ENCODE results near the gene NF1.

DNA sequence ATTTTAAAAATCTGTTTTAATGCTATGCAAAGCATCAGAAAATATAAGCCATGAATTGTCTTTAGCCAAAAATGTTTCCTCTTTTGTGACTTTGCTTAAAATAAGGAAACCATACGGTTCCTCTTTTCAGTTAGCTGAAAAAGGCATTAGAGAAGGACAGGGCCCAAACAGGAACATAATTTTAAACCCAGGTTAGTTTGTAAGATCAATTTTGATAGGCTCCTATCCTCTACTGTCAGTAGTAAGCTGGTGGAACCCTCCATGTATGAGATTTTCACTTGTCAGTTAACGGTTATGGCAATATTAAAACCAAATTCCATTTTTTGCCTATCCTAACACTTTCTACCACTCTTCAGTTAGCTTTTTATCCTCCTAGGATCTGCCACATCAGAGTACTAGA is 214.8 kb downstream of the NF1 start:
- TF ChIP-seq, protein P1, sequence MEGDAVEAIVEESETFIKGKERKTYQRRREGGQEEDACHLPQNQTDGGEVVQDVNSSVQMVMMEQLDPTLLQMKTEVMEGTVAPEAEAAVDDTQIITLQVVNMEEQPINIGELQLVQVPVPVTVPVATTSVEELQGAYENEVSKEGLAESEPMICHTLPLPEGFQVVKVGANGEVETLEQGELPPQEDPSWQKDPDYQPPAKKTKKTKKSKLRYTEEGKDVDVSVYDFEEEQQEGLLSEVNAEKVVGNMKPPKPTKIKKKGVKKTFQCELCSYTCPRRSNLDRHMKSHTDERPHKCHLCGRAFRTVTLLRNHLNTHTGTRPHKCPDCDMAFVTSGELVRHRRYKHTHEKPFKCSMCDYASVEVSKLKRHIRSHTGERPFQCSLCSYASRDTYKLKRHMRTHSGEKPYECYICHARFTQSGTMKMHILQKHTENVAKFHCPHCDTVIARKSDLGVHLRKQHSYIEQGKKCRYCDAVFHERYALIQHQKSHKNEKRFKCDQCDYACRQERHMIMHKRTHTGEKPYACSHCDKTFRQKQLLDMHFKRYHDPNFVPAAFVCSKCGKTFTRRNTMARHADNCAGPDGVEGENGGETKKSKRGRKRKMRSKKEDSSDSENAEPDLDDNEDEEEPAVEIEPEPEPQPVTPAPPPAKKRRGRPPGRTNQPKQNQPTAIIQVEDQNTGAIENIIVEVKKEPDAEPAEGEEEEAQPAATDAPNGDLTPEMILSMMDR (conservative IDR thresholded peaks at IDR 0.05; ENCODE audit: low read depth, low read length): no peak
- TF ChIP-seq EZH2 (IDR thresholded peaks at IDR 0.05; ENCODE audit: low read length, unreplicated experiment) (no peak), EZH2phosphoT487 (IDR thresholded peaks at IDR 0.05; ENCODE audit: borderline replicate concordance, low read length) (no peak)

Measured in PC-3 (cell line).